Caki2 (cell line): ENCODE results near the gene MAPKAPK2. TPM values are rescaled to one million over a fixed set of nuclear protein-coding genes. Genes with fewer than 3 reads are reported as not detected.
"Not testable (repeated sequence)": the region's sequence is repeated elsewhere in the genome, so short reads cannot be mapped to it uniquely, and the experiment has no call there.

Source experiments
- DNase-seq: peaks from one replicate; pipeline ENCODE4 v3.0.0-alpha.2; 2015; ENCODE audit warnings: low read depth
- in situ Hi-C: cut with HindIII; loops from 2 replicates; pipeline ENCODE4 v1.10.0; 2016; ENCODE audit warnings: low sequenced_read_pairs, low pct_unique_long_range_greater_than_20kb, mixed read lengths
- total RNA-seq: library from RNA; depleted of rRNA; stranded (reverse); fragments of >200 nt; shearing (Covaris generic); gene quantifications from 2 replicates; pipeline ENCODE4 v1.2.3, GENCODE V29; 2014; ENCODE audit warnings: low replicate concordance; rRNA removed

The MAPKAPK2 gene
- 28.4 and 30.9 TPM in 2 replicates for total RNA-seq

GRCh38 chr1:206684478-206685333 is at the start of gene MAPKAPK2:
Gene MAPKAPK2, plus strand, starts transcription at chr1:206684905. Its CDS starts 325 bp downstream, at chr1:206685230.
- in situ Hi-C loops: no loop called here
- DNase-seq: peak; percentile 37

GRCh38 chr1:206635080-206635977 is 49.4 kb upstream of the MAPKAPK2 start, which contains the start of gene DYRK3:
Gene DYRK3, plus strand, starts transcription at chr1:206635536. Its CDS starts 168 bp downstream, at chr1:206635704.
- in situ Hi-C loops: no loop called here
- peak; percentile 85 for DNase-seq

- in situ Hi-C loops: no loop called here
- DNase-seq: peak; percentile 20
These were observed 48.7 kb upstream of the MAPKAPK2 start for GRCh38 chr1:206635978-206636345.

- in situ Hi-C loops: no loop called here
- DNase-seq: no peak
These were observed 48.0 kb upstream of the MAPKAPK2 start for GRCh38 chr1:206636671-206637070.

GRCh38 chr1:206637605-206638004 is 47.1 kb upstream of the MAPKAPK2 start:
- in situ Hi-C loops: no loop called here
- DNase-seq: no peak

GRCh38 chr1:206642074-206642473 is 42.6 kb upstream of the MAPKAPK2 start:
- DNase-seq, in situ Hi-C loops: not testable (repeated sequence)

GRCh38 chr1:206643118-206643698 is 41.5 kb upstream of the MAPKAPK2 start:
- no peak for DNase-seq
- in situ Hi-C loops: no loop called here

GRCh38 chr1:206646504-206646903 is 38.2 kb upstream of the MAPKAPK2 start:
- in situ Hi-C loops: no loop called here
- DNase-seq: no peak

- in situ Hi-C loops: no loop called here
- no peak for DNase-seq
These were observed 37.5 kb upstream of the MAPKAPK2 start for GRCh38 chr1:206647224-206647623.

- in situ Hi-C loops: no loop called here
- DNase-seq: no peak
These were observed 35.3 kb upstream of the MAPKAPK2 start for GRCh38 chr1:206649261-206649921.

- in situ Hi-C loops: no loop called here
- DNase-seq: no peak
These were observed 33.7 kb upstream of the MAPKAPK2 start for GRCh38 chr1:206651014-206651413.

- DNase-seq: no peak
- in situ Hi-C loops: no loop called here
These were observed 32.5 kb upstream of the MAPKAPK2 start for GRCh38 chr1:206651958-206652890.

- no peak for DNase-seq
- in situ Hi-C loops: no loop called here
These were observed 30.8 kb upstream of the MAPKAPK2 start for GRCh38 chr1:206653715-206654459.

GRCh38 chr1:206654828-206655227 is 29.9 kb upstream of the MAPKAPK2 start:
- in situ Hi-C loops: no loop called here
- DNase-seq: no peak

GRCh38 chr1:206655471-206655882 is 29.2 kb upstream of the MAPKAPK2 start:
- DNase-seq: no peak
- in situ Hi-C loops: no loop called here

GRCh38 chr1:206656936-206657335 is 27.8 kb upstream of the MAPKAPK2 start:
- no peak for DNase-seq
- in situ Hi-C loops: no loop called here
